Activated T-helper 1 cell treated with Interleukin-2 at 50 U/mL for 16 hours (primary cell): Measurements from ENCODE around the gene C1GALT1.
"Not testable (repeated sequence)": the region's sequence is repeated elsewhere in the genome, so short reads cannot be mapped to it uniquely, and the experiment has no call there.

ENCODE experiments used
- DNase-seq: peaks from one replicate; pipeline ENCODE4 v3.0.0-alpha.2; 2020; ENCODE audit warnings: low read depth

The C1GALT1 gene

DNA sequence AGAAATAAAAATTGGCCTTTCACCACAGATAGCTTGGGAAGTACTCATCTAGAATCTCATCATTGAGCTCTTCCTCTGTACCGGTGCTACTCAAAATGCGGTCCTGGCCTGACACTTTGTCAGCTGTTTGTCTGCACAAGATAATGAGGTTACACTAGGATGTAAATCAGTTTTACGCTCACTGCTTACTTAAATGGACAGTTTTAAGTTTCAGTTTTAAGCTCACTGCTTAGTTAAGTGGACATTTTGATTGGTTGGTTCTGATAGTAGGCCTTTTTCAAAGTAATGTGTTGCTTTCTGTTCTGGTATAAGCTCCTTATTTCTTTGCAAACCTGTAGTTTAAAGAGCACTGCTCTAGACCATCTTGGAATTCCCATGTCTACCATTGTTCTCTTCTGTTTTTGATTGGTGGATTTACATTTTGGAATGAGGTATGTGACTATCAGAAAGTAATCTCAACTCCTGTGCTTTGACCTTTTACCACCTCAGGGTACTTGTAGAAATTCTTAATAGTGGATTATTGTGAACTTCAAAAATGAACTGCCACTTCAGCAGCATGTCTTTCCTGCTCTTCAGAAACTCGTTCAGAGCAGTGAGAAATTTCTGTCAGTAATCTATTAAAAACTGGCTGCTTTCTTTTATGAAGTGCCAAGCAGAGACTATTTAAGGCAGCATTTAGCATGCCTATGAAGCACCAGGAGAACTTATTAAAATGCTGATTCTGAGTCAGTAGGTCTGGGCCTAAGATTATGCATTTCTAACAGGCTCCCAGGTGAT, 55.0 kb downstream of the C1GALT1 start:
- no peak for DNase-seq

GRCh38 chr7:7237978-7238267, 55.6 kb downstream of the C1GALT1 start:
- no peak for DNase-seq

GRCh38 chr7:7239346-7239745, 57.0 kb downstream of the C1GALT1 start:
- DNase-seq, result no peak

DNA sequence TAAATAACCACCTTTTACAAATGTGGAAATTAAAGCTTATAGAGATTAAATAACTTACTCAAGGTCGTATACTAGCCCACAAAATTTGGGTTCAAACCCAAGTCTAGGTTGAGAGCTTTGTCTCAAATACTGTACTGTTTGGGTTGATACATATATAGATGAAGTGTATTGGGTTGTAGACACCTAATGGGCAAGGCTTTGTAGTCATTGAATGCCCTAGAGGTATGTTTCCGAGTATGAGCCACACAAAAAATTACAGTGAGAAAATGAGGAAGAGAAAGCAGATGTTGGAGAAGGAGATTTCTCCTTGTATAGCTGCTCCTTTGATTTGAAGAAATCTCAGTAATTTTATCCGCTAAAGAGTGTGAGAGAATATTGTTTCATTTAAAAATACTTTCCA, 60.6 kb downstream of the C1GALT1 start:
- no peak for DNase-seq

- DNase-seq, result not testable (repeated sequence)
Observed at GRCh38 chr7:7245233-7245632, 62.9 kb downstream of the C1GALT1 start.

DNA sequence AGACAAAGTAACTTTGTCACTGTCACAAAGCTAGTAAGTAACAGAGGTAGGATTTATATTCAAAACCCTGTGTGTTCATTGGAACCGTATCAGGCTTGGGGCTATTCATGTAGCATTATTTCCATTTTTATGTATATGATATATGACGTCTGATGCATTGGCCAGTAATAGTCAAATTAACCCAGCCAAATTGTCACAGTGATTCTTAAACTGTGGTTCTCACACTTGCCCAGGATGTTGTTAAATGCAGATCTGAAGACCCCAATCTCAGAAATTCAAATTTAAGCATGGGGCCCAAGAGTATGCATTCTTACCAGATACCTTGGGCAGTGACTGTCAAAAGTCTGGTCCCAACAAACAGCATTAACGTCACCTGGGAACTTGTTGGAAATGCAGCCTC, 63.9 kb downstream of the C1GALT1 start:
- DNase-seq, result no peak

DNA sequence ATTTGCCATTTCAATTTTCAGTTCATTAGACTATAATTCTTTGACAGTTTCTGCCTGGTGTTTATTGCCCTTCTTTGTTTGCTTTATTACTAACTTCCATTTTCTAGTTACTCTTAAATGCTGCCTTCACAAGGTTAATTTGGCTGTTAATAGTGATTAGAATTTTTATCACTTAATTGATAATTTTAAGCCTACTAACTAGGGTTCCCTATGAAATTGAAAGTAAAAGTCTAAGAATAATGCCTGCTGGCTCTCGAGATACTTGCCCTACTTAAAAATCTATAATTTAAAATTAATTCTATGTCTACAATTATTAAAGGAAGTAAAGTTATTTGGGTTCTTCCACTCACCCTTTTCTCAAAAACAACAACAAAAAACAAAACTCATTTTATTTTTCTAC, 65.3 kb downstream of the C1GALT1 start:
- no peak for DNase-seq

DNA sequence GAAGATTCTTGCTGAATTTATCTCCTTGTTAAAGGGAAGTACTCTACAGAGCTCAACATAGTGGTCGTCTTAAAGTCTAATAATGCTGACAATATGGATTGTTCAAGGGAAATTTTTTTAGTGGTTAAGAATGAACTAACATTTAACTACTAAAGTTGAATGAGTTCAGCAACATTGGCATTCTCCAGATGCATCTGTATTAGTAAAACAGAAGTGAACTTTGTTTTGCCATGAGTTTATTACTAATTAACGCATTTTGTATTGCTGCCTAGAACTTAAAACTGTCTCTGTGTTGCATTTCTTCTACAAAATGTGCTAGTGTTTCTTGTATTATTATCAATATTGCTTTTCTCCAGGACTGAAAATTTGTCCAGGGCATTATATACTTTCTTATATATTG, 67.5 kb downstream of the C1GALT1 start:
- no peak for DNase-seq

DNA sequence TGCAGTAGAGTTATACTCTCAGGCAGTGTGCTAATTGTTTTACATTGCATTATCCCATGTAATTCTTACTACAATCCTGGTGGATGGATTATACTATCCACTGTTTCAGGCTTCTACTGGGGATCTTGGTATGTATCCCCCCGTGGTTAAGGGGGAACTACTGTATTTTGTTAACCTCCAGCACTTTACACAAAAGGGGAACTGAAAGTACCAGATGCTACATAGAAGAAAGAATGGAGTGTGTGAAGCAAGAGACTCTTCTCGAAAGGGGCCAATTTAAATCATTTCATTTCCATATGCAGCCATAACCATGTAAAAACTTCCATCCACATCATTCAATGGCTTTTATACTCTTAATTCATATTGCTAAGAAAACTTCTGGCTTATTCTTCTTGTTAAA, 69.4 kb downstream of the C1GALT1 start:
- no peak for DNase-seq

DNA sequence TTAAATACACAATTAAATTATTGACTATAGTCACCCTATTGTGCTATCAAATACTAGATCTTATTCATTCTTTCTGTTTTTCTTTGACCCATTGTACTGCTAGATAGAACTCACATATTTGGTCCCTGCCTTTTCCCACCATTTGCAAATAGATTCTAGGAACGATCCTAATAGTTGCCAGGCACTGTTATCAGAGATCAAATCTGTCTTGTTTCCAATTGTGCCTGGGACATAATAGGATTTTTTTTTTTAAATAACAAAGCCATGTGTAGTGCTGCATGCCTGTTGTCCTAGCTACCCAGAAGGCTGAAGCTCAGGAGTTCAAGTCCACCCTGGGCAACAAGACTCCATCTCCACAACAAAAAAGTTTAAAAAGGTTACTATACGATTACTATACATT, 72.0 kb downstream of the C1GALT1 start:
- no peak for DNase-seq

- no peak for DNase-seq
Observed at GRCh38 chr7:7254908-7255307, 72.6 kb downstream of the C1GALT1 start.

- no peak for DNase-seq
Observed at GRCh38 chr7:7256731-7257274, 74.5 kb downstream of the C1GALT1 start.

DNA sequence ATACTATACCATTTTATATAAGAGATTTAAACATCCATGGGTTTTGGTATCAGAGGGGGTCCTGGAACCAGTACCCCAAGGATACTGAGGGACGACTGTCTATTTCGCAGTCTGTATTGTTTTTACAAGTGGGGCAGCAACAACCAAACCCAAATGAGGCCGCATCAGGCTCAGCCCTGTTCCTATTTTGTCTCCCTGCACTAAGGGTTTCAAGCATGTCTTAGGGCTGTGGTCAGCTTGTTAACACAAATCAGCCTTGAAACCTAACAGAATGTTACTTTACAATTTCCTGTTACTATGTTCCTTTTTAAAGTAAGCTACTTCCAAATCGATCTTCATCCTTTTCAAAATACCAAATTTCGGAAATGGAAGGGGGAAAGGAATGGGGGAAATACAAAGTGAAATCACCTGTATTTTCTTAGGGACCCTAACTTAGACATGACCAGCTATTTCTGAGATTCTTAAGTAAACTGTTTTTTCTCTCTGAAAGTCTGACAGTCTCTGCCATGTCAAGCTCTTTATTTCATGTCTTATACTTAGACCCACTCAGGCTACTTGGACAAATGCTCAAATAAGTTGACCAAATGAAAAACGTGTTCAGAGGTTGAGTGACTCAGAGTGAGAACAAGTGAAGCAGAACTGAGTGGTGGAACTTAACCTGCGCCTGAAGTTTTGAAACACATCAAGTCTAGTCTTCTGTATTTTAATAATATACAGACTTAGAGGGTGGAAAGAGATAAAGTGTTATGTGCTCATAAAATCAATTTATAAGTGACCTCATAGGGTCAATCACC, 75.8 kb downstream of the C1GALT1 start:
- no peak for DNase-seq

- no peak for DNase-seq
Observed at GRCh38 chr7:7261863-7262262, 79.5 kb downstream of the C1GALT1 start.

GRCh38 chr7:7263297-7264230, 81.2 kb downstream of the C1GALT1 start:
- no peak for DNase-seq

- DNase-seq, result no peak
Observed at GRCh38 chr7:7264306-7265040, 82.1 kb downstream of the C1GALT1 start.

GRCh38 chr7:7265081-7266075, 83.0 kb downstream of the C1GALT1 start:
- no peak for DNase-seq

DNA sequence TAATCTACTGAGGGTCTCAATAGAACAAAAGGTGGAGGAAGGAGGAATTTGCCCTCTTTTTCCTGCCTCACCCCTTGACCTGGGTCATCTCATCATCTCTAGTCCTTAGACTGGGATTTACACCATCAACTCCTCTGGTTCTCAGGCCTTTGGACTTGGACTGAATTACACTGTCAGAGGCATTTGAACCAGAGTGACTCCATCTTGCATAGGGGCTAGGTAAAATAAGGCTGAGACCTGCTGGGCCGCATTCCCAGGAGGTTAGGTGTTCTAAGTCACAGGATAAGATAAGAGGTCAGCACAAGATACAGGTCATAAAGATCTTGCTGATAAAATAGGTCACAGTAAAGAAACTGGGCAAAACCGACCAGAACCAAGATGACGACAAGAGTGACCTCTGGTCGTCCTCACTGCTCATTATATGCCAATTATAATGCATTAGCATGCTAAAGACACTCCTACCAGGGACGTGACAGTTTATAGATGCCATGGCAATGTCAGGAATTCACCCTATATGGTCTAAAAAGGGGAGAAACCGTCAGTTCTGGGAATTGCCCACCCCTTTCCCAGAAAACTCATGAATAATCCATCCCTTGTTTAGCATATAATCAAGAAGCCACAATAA, 84.0 kb downstream of the C1GALT1 start:
- no peak for DNase-seq

- no peak for DNase-seq
Observed at GRCh38 chr7:7271094-7271874, 88.9 kb downstream of the C1GALT1 start.
